ENCODE measurements around the gene MPST. TPM values are rescaled to one million over a fixed set of nuclear protein-coding genes. Genes with fewer than 3 reads are reported as not detected.
"Not testable (repeated sequence)": the region's sequence is repeated elsewhere in the genome, so short reads cannot be mapped to it uniquely, and the experiment has no call there.

Gene MPST
- total RNA-seq, 1 donor from 2014 or later = 215 TPM

GRCh38 chr22:36979016-36979910 is 40.3 kb upstream of the MPST start:
- no peak for DNase-seq (ENCODE audit: low read depth)
- no peak for TF ChIP-seq CTCF (conservative IDR thresholded peaks at IDR 0.05; ENCODE audit: low read depth, low read length)
- H3K4me3 ChIP-seq (ENCODE audit: low read depth, low read length) = no peak overlapping the region

- no peak for DNase-seq (ENCODE audit: low read depth)
- H3K4me3 ChIP-seq (ENCODE audit: low read depth, low read length) = no peak overlapping the region
- TF ChIP-seq CTCF (conservative IDR thresholded peaks at IDR 0.05; ENCODE audit: low read depth, low read length) = no peak
These were observed 38.2 kb upstream of the MPST start for GRCh38 chr22:36981247-36981775.

- DNase-seq (ENCODE audit: low read depth) = no peak
- TF ChIP-seq CTCF (conservative IDR thresholded peaks at IDR 0.05; ENCODE audit: low read depth, low read length) = peak; percentile 22
- no peak overlapping the region for H3K4me3 ChIP-seq (ENCODE audit: low read depth, low read length)
These were observed 37.4 kb upstream of the MPST start for GRCh38 chr22:36982136-36982535.

- DNase-seq (ENCODE audit: low read depth) = no peak
- H3K4me3 ChIP-seq (ENCODE audit: low read depth, low read length) = no peak overlapping the region
- TF ChIP-seq CTCF (conservative IDR thresholded peaks at IDR 0.05; ENCODE audit: low read depth, low read length) = no peak
These were observed 34.2 kb upstream of the MPST start for GRCh38 chr22:36985211-36985889.

GRCh38 chr22:36986242-36986821 is 33.2 kb upstream of the MPST start:
- DNase-seq (ENCODE audit: low read depth) = no peak
- peak; percentile 72 for TF ChIP-seq CTCF (conservative IDR thresholded peaks at IDR 0.05; ENCODE audit: low read depth, low read length)
- no peak overlapping the region for H3K4me3 ChIP-seq (ENCODE audit: low read depth, low read length)

GRCh38 chr22:36988075-36988832 is 31.3 kb upstream of the MPST start:
- no peak overlapping the region for H3K4me3 ChIP-seq (ENCODE audit: low read depth, low read length)
- no peak for DNase-seq (ENCODE audit: low read depth)
- TF ChIP-seq CTCF (conservative IDR thresholded peaks at IDR 0.05; ENCODE audit: low read depth, low read length) = no peak

- not testable (repeated sequence) for H3K4me3 ChIP-seq (ENCODE audit: low read depth, low read length); DNase-seq (ENCODE audit: low read depth)
These were observed 30.5 kb upstream of the MPST start for GRCh38 chr22:36989012-36989411.

Measured in epithelial cell of proximal tubule (primary cell).